Neural progenitor cell (in vitro differentiated cells): Measurements from ENCODE around the gene RALGAPB.

Experiments
- CTCF ChIP-seq: fragments of 200-600 bp; sonication (generic); IDR thresholded peaks from 2 replicates; pipeline ENCODE4 v1.5.1; 2017; ENCODE audit warnings: antibody characterized with exemption, mild to moderate bottlenecking
- EZH2 ChIP-seq: fragments of 200-600 bp; sonication (generic); IDR thresholded peaks from 2 replicates; pipeline ENCODE4 v1.6.1; 2017; ENCODE audit warnings: antibody characterized with exemption, mild to moderate bottlenecking, moderate library complexity

GRCh38 chr20:38616457-38616856 lies 143.8 kb downstream of the RALGAPB start:
- no peak for TF ChIP-seq EZH2
- TF ChIP-seq CTCF, result no peak
